Liver (tissue), 9 donors: ENCODE measurements around the gene GRK1. TPM values are rescaled to one million over a fixed set of nuclear protein-coding genes. Genes with fewer than 3 reads are reported as not detected.

Source experiments
- DNase-seq: peaks from one replicate; pipeline ENCODE4 v3.0.0-alpha.2; 2017; ENCODE audit warnings: low spot score
- H3K27ac ChIP-seq, 2 donors: one replicate each; pipeline ENCODE4 v1.7.0; 2013; ENCODE audit warnings: inconsistent platforms in 2 of 2, low read length in 2 of 2, control low read depth in 1 of 2, low read depth in 1 of 2, mild to moderate bottlenecking in 1 of 2
- H3K27me3 ChIP-seq, 4 donors: one replicate each; pipeline versions ENCODE4 v1.6.1 to v1.7.0; 2013; ENCODE audit warnings: low read length in 3 of 4, inconsistent platforms in 1 of 4, mild to moderate bottlenecking in 1 of 4, moderate library complexity in 1 of 4; ENCODE audit not compliant: control insufficient read depth in 4 of 4, insufficient read depth in 4 of 4
- H3K36me3 ChIP-seq, 4 donors: one replicate each; pipeline versions ENCODE4 v1.6.1 to v1.7.0; 2013; ENCODE audit warnings: low read length in 3 of 4, mild to moderate bottlenecking in 3 of 4, low read depth in 1 of 4, moderate library complexity in 1 of 4; ENCODE audit not compliant: control insufficient read depth in 4 of 4, insufficient read depth in 3 of 4
- H3K4me1 ChIP-seq, 4 donors: one replicate each; pipeline versions ENCODE4 v1.6.1 to v1.7.0; 2013; ENCODE audit warnings: low read length in 3 of 4, mild to moderate bottlenecking in 3 of 4, moderate library complexity in 1 of 4; ENCODE audit not compliant: control insufficient read depth in 4 of 4, insufficient read depth in 4 of 4
- H3K4me3 ChIP-seq, 3 donors: one replicate each; pipeline versions ENCODE4 v1.6.1 to v1.7.0; 2013; ENCODE audit warnings: low read length in 3 of 3, control low read depth in 1 of 3, low read depth in 1 of 3, mild to moderate bottlenecking in 1 of 3
- H3K9ac ChIP-seq, 2 donors: one replicate each; pipeline ENCODE4 v1.7.0; 2013; ENCODE audit warnings: low read length in 2 of 2, mild to moderate bottlenecking in 2 of 2, moderate library complexity in 2 of 2, control low read depth in 1 of 2, low read depth in 1 of 2
- H3K9me3 ChIP-seq, 4 donors: one replicate each; pipeline versions ENCODE4 v1.6.1 to v1.7.0; 2013; ENCODE audit warnings: low read length in 3 of 4; ENCODE audit not compliant: control insufficient read depth in 4 of 4
- ATF3 ChIP-seq: IDR thresholded peaks from 2 replicates; pipeline ENCODE4 v1.6.1; 2016; ENCODE audit warnings: antibody characterized with exemption
- EGR1 ChIP-seq, 2 donors: IDR thresholded peaks; 2 replicates each; pipeline ENCODE4 v1.6.1; 2016 to 2018; ENCODE audit warnings: antibody characterized with exemption in 2 of 2, low read depth in 2 of 2
- FOXA1 ChIP-seq: IDR thresholded peaks from 2 replicates; pipeline ENCODE4 v1.6.1; 2016; ENCODE audit warnings: antibody characterized with exemption
- FOXA2 ChIP-seq: IDR thresholded peaks from 2 replicates; pipeline ENCODE4 v1.6.1; 2016; ENCODE audit warnings: antibody characterized with exemption
- GABPA ChIP-seq, 2 donors: IDR thresholded peaks in 1 of 2; conservative IDR thresholded peaks in 1 of 2; 2 replicates each; pipeline ENCODE4 v1.6.1; 2016; ENCODE audit warnings: antibody characterized with exemption in 2 of 2, mild to moderate bottlenecking in 1 of 2, moderate library complexity in 1 of 2
- HNF4A ChIP-seq, 2 donors: conservative IDR thresholded peaks; 2 replicates each; pipeline ENCODE4 v1.6.1; 2016; ENCODE audit warnings: antibody characterized with exemption in 2 of 2, mild to moderate bottlenecking in 2 of 2
- HNF4G ChIP-seq: IDR thresholded peaks from 2 replicates; pipeline ENCODE4 v1.6.1; 2016; ENCODE audit warnings: antibody characterized with exemption
- JUND ChIP-seq, 2 donors: IDR thresholded peaks; 2 replicates each; pipeline ENCODE4 v1.6.1; 2016; ENCODE audit warnings: antibody characterized with exemption in 2 of 2
- MAX ChIP-seq: IDR thresholded peaks from 2 replicates; pipeline ENCODE4 v1.6.1; 2016; ENCODE audit warnings: antibody characterized with exemption
- NR2F2 ChIP-seq: IDR thresholded peaks from 2 replicates; pipeline ENCODE4 v1.6.1; 2016; ENCODE audit warnings: antibody characterized with exemption
- RAD21 ChIP-seq, 2 donors: IDR thresholded peaks; 2 replicates each; pipeline ENCODE4 v1.6.1; 2016; ENCODE audit warnings: antibody characterized with exemption in 2 of 2, mild to moderate bottlenecking in 2 of 2
- REST ChIP-seq: IDR thresholded peaks from 2 replicates; pipeline ENCODE4 v1.6.1; 2016; ENCODE audit warnings: antibody characterized with exemption, mild to moderate bottlenecking
- RXRA ChIP-seq, 2 donors: IDR thresholded peaks; 2 replicates each; pipeline ENCODE4 v1.6.1; 2017 to 2018; ENCODE audit warnings: antibody characterized with exemption in 2 of 2, mild to moderate bottlenecking in 1 of 2
- SP1 ChIP-seq: IDR thresholded peaks from 2 replicates; pipeline ENCODE4 v1.6.1; 2018; ENCODE audit warnings: antibody characterized with exemption, mild to moderate bottlenecking
- TAF1 ChIP-seq: conservative IDR thresholded peaks from 2 replicates; pipeline ENCODE4 v1.6.1; 2016; ENCODE audit warnings: antibody characterized with exemption, mild to moderate bottlenecking
- YY1 ChIP-seq: IDR thresholded peaks from 2 replicates; pipeline ENCODE4 v1.6.1; 2016; ENCODE audit warnings: antibody characterized with exemption, mild to moderate bottlenecking
- ZBTB33 ChIP-seq: IDR thresholded peaks from 2 replicates; pipeline ENCODE4 v1.6.1; 2016; ENCODE audit warnings: antibody characterized with exemption
- WGBS: extraction: QIAGEN DNeasy Blood & Tissue Kit; methylation state at CpG from one replicate; pipeline ENCODE4 v1.1.7; 2013; 5-methylcytosine and 5-hydroxymethylcytosine counted together
- polyA plus RNA-seq, 2 donors: library from polyadenylated mRNA; stranded (reverse) in 1 of 2; unstranded in 1 of 2; fragments of 200-250 nt in 1 of 2; fragments of >200 nt in 1 of 2; fragmentation: Nextera tagmentation in 1 of 2; extraction: Ambion mirVana in 1 of 2; gene quantifications; one replicate each; pipeline versions ENCODE4 v1.2.1 to v1.2.3, GENCODE V29; 2013 to 2015
- total RNA-seq, 2 donors: library from RNA; depleted of rRNA; stranded (reverse); fragments of >200 nt; gene quantifications; one replicate each; pipeline ENCODE4 v1.2.3, GENCODE V29; 2014
- donor health status: healthy.
- donor health status: healthy.
- donor health status: healthy.
- donor health status: healthy.
- donor health status: healthy.

The GRK1 gene
- total and polyA plus RNA-seq, 4 donors: 0.05 TPM; not detected in 3

- no peak for DNase-seq
- Histone ChIP-seq H3K4me3 (no peak overlapping the region), H3K9ac (no peak overlapping the region), H3K27me3 (peaks cover 0 to 7% (median under 1%) of the 10 kb centered on the region in 4 donors), H3K4me1 (peaks cover 0 to 4% (median 0%) of the 10 kb centered on the region in 4 donors), H3K27ac (no peak overlapping the region), H3K36me3 (no peaks in the 10 kb centered on the region), H3K9me3 (peaks cover 0 to 7% (median 1%) of the 10 kb centered on the region in 4 donors)
- TF ChIP-seq NR2F2 (no peak), HNF4A (conservative IDR thresholded peaks at IDR 0.05) (no peak), RXRA (IDR thresholded peaks at IDR 0.05) (no peak), ATF3 (no peak), ZBTB33 (no peak), EGR1 (IDR thresholded peaks at IDR 0.05; ENCODE audit: low read depth in 2 of 2) (no peak), YY1 (no peak), FOXA1 (no peak), MAX (no peak), HNF4G (no peak), SP1 (no peak), REST (no peak), FOXA2 (no peak), JUND (IDR thresholded peaks at IDR 0.05) (no peak), TAF1 (no peak)
- WGBS: 89% methylated on average over 3 of the region's 3 CpGs
Measured at GRCh38 chr13:113665597-113666328, 1.3 kb upstream of the GRK1 start.

- no peak for DNase-seq
- no peaks in the 10 kb centered on the region for H3K36me3 ChIP-seq
- WGBS: 93% methylated on average over 2 of the region's 2 CpGs
- TF ChIP-seq ATF3 (no peak), RXRA (IDR thresholded peaks at IDR 0.05) (no peak), HNF4A (conservative IDR thresholded peaks at IDR 0.05) (no peak), EGR1 (IDR thresholded peaks at IDR 0.05; ENCODE audit: low read depth in 2 of 2) (no peak), GABPA (IDR thresholded peaks at IDR 0.05 in 1 of 2, conservative IDR thresholded peaks at IDR 0.05 in 1 of 2) (no peak), HNF4G (no peak), YY1 (no peak), MAX (no peak), TAF1 (no peak), RAD21 (IDR thresholded peaks at IDR 0.05) (no peak)
- H3K4me1 ChIP-seq: peaks cover 0 to 4% (median 0%) of the 10 kb centered on the region in 4 donors
- H3K9me3 ChIP-seq: peaks cover 0 to 7% (median 1%) of the 10 kb centered on the region in 4 donors
- no peak overlapping the region for H3K9ac ChIP-seq
- no peak overlapping the region for H3K27ac ChIP-seq
- peaks cover 0 to 7% (median under 1%) of the 10 kb centered on the region in 4 donors for H3K27me3 ChIP-seq
- no peak overlapping the region for H3K4me3 ChIP-seq
Measured at GRCh38 chr13:113666329-113666670, 719 bp upstream of the GRK1 start.
